Lower leg skin (tissue), 3 donors: Measurements from ENCODE around the gene EIF3C.
"Not testable (repeated sequence)": the region's sequence is repeated elsewhere in the genome, so short reads cannot be mapped to it uniquely, and the experiment has no call there.

Experiments
- POLR2A ChIP-seq, 2 donors: fragments of 450-650 bp; IDR thresholded peaks; one replicate each; pipeline ENCODE4 v1.6.1; 2016 to 2017; ENCODE audit warnings: antibody characterized with exemption in 2 of 2, mild to moderate bottlenecking in 1 of 2, moderate library complexity in 1 of 2
- TF ChIP-seq, protein P1 (sequence below), 3 donors: fragments of 450-650 bp; IDR thresholded peaks; one replicate each; pipeline ENCODE4 v1.5.1; 2016; ENCODE audit warnings: antibody characterized with exemption in 3 of 3, mild to moderate bottlenecking in 3 of 3, moderate library complexity in 2 of 3

DNA sequence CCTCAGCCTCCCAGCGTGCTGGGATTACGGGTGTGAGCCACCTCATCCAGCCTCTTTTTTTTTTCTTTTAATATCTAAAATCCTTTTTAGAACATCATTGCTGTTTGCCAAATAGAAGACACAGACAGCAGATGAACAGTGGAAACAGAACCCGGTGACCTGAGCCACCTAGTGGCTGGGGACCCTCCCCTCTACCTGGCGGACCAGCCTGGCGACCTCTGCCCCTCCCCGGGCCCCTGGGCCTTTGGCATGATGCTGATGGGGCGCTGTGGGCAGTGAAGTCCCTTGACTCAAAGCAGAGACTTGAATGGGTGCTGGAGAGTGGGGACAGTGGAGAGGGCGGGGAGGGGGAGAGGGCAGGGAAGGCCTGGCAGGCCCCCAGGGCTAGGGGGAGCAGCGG lies 11.5 kb upstream of the EIF3C start:
- TF ChIP-seq, protein P1, sequence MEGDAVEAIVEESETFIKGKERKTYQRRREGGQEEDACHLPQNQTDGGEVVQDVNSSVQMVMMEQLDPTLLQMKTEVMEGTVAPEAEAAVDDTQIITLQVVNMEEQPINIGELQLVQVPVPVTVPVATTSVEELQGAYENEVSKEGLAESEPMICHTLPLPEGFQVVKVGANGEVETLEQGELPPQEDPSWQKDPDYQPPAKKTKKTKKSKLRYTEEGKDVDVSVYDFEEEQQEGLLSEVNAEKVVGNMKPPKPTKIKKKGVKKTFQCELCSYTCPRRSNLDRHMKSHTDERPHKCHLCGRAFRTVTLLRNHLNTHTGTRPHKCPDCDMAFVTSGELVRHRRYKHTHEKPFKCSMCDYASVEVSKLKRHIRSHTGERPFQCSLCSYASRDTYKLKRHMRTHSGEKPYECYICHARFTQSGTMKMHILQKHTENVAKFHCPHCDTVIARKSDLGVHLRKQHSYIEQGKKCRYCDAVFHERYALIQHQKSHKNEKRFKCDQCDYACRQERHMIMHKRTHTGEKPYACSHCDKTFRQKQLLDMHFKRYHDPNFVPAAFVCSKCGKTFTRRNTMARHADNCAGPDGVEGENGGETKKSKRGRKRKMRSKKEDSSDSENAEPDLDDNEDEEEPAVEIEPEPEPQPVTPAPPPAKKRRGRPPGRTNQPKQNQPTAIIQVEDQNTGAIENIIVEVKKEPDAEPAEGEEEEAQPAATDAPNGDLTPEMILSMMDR (IDR thresholded peaks at IDR 0.05): not testable (repeated sequence)
- TF ChIP-seq POLR2A (IDR thresholded peaks at IDR 0.05): not testable (repeated sequence)
